Spinal cord (tissue), 10 donors: ENCODE results near the gene LYPD1. TPM values are rescaled to one million over a fixed set of nuclear protein-coding genes. Genes with fewer than 3 reads are reported as not detected.
A peak's percentile ranks its signal among the peaks of the same experiment; 100 is the strongest.

Source experiments
- DNase-seq, 6 donors: peaks; one replicate each; pipeline versions ENCODE4 v3.0.0 to v3.0.0-alpha.2; 2013 to 2015; ENCODE audit warnings: low spot score in 6 of 6, low read depth in 4 of 6
- H3K27ac ChIP-seq: one replicate; pipeline ENCODE4 v1.5.1; 2013; ENCODE audit warnings: low read depth, low read length, control low read depth
- H3K27me3 ChIP-seq: one replicate; pipeline ENCODE4 v1.6.1; 2013; ENCODE audit warnings: low read length; ENCODE audit not compliant: control insufficient read depth, insufficient read depth
- H3K36me3 ChIP-seq: one replicate; pipeline ENCODE4 v1.6.1; 2013; ENCODE audit warnings: low read length; ENCODE audit not compliant: control insufficient read depth, insufficient read depth
- H3K4me1 ChIP-seq: one replicate; pipeline ENCODE4 v1.6.1; 2013; ENCODE audit warnings: low read length; ENCODE audit not compliant: control insufficient read depth, insufficient read depth
- H3K4me3 ChIP-seq: one replicate; pipeline ENCODE4 v1.5.1; 2013; ENCODE audit warnings: low read depth, low read length, control low read depth
- H3K9me3 ChIP-seq: one replicate; pipeline ENCODE4 v1.6.1; 2013; ENCODE audit warnings: low read length; ENCODE audit not compliant: control insufficient read depth, insufficient read depth
- WGBS: methylation state at CpG from one replicate; pipeline ENCODE4 v1.1.5; 2013; ENCODE audit warnings: missing lambda C conversion rate; ENCODE audit not compliant: insufficient coverage; 5-methylcytosine and 5-hydroxymethylcytosine counted together
- polyA plus RNA-seq, 2 donors: library from polyadenylated mRNA; unstranded; fragments of 120-200 nt; gene quantifications; one replicate each; pipeline ENCODE4 v1.2.1, GENCODE V29; 2013; ENCODE audit not compliant: insufficient read length in 2 of 2
- total RNA-seq, 2 donors: library from RNA; depleted of rRNA in 1 of 2; stranded (reverse); fragments of 120-200 nt in 1 of 2; fragments of >200 nt in 1 of 2; gene quantifications; one replicate each; pipeline versions ENCODE4 v1.2.3 to v1.2.4, GENCODE V29; 2013 to 2014
- donor health status: healthy.

Gene LYPD1
- total and polyA plus RNA-seq, 4 donors = 50.9 to 158 (median 93.6) TPM

DNA sequence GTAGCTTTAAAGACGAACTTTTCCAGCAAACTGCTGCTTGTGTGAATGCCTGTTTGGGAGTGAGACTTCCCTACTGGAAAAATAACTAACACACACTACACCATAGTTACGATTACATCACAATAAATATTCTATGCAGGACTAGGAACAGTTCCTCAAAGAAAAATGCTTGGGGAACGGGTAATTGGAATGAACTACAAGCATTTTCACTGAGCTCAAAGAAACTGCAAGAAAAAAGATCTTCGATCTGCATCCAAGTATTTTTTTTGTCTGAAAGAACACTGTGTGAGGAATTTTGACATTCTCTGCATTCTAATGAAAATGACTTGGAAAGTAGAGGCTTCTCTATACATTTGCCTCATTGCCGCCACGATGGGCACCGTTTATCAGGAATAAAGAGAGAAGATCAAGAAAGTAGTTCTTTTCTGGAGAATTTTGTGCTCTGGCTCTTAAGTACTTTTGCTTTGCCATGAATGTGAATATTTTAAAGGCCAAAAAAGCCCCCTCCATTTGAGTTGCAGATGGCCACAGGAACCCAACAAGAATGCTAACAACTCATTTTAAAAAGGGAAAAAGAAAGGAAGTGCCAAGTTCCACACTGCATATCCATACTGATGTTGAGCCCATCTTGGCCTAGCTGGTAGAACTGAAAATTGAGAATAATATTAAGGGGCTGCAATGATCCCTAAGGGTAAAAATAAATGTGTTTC is 13.6 kb downstream of the LYPD1 start:
- Histone ChIP-seq H3K36me3 (peaks cover 8% of the 10 kb centered on the region), H3K4me3 (no peak overlapping the region), H3K27ac (peak overlapping the region; percentile 83), H3K9me3 (no peaks in the 10 kb centered on the region), H3K27me3 (no peaks in the 10 kb centered on the region), H3K4me1 (peaks cover 23% of the 10 kb centered on the region)
- DNase-seq = peak in 2 of 6 donors; percentile 47 to 74
- no CpG with 5 or more reads among the region's 7 CpGs for WGBS

DNA sequence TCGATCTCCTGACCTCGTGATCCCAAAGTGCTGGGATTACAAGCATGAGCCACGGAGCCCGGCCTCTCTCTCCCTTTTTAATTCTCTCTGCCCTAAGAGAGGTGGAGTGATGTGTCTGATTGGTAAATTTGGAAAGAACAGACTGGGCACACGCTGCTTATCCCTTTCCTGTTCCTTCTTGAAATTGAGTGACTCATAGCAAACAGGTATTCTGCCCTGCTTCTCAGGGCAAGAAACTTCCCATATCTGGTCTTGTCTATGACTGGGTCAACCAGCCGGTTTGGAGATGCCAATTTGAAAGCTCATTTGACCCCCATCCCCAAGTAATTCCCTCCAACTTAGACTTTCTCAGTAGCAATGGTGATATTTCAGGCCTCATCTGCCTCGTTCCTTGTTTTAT is 15.0 kb downstream of the LYPD1 start:
- no peaks in the 10 kb centered on the region for H3K9me3 ChIP-seq
- H3K4me3 ChIP-seq = no peak overlapping the region
- peak overlapping the region; percentile 49 for H3K27ac ChIP-seq
- H3K4me1 ChIP-seq = peaks cover 22% of the 10 kb centered on the region
- H3K27me3 ChIP-seq = no peaks in the 10 kb centered on the region
- H3K36me3 ChIP-seq = peaks cover 2% of the 10 kb centered on the region
- whole genome bisulfite sequencing = 100% methylated on average over 1 of the region's 7 CpGs
- DNase-seq = no peak

DNA sequence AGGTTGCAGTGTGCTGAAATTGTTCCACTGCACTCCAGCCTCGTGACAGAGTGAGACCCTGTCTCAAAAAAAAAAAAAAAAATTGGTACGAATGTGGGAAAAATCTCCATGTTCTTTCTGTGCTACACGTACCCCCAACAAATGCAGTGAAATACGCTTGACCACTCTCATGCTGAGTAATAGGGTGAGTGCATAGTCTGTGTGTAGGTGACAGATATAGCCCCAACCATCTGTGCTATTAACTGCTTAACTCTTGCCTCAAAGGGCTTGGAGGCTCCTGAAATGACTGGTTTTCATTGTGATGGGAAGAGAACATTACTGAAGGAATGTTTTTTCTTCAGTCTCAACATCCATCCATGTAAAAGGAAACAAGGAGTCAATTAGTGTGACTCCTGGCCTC is 15.7 kb downstream of the LYPD1 start:
- Histone ChIP-seq H3K27ac (no peak overlapping the region), H3K27me3 (no peaks in the 10 kb centered on the region), H3K36me3 (no peaks in the 10 kb centered on the region), H3K9me3 (no peaks in the 10 kb centered on the region), H3K4me3 (no peak overlapping the region), H3K4me1 (peaks cover 18% of the 10 kb centered on the region)
- WGBS = no CpG with 5 or more reads among the region's 4 CpGs
- no peak for DNase-seq

DNA sequence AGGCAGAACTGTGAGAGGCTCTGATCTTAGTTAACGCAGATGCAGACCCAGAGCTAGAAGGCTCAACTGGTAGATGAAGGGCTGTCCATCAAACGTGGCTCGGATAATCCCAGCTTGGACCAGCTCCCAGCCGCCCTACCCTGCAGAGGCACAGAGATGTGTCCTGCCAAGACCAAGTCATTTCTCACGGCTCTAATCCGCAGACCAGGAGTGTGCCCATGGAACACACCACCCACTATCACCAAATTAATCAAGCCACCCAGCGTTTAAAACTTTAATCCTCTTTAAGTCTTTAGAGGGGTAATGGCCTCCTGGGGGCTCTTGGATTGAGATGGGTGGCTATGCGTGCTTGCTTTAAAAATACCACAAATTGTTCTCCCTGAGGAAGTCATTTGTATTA is 17.5 kb downstream of the LYPD1 start:
- peak in 2 of 6 donors; percentile 44 to 71 for DNase-seq
- H3K27me3 ChIP-seq = no peaks in the 10 kb centered on the region
- no peaks in the 10 kb centered on the region for H3K9me3 ChIP-seq
- 40% methylated on average over 4 of the region's 8 CpGs for WGBS
- H3K4me3 ChIP-seq = no peak overlapping the region
- no peaks in the 10 kb centered on the region for H3K36me3 ChIP-seq
- peaks cover 20% of the 10 kb centered on the region for H3K4me1 ChIP-seq
- no peak overlapping the region for H3K27ac ChIP-seq

DNA sequence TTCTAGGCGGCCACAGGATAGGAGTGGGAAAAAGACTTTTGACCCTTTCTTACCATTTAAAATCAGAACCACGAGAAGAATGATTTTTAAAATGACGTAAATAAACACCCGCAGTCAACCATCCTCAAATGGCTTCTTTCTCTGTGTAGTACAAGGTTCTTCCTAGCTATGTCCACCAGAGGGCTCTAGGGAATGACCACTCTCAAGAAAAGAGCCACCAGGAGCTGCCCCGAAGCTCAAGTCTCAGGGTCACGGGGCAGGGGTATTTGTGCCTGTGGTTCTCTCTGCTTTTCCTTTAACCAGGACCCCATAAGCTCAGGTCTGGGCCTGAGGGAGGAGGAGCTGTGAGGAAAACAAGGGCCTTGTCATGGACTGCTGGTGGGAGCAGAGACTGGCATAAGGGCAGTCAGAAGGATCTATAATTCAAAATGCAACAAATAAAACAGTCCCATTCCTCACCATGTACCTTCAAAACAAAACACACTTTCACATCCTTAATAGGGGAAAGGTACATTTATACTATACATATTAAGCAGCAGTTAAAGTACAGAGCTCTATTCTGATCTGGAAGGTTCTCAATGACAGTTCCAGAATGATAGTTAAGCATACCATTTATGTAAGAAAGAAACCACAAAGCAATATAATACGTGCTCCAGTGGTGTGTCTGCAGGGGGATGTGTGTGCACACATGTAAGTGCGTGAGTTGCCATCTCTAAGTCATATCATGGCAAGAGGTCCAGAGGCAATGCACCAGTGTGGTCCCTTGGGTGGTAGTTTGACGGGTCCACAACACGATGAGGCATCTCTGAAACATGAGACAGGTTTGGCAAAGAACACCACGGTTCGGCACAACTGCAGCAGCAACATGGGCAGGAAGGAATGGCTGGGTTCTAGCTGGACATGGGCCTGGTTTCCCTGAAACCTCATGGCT is 18.6 kb downstream of the LYPD1 start:
- Histone ChIP-seq H3K4me3 (no peak overlapping the region), H3K36me3 (no peaks in the 10 kb centered on the region), H3K4me1 (peaks cover 24% of the 10 kb centered on the region), H3K9me3 (no peaks in the 10 kb centered on the region), H3K27ac (no peak overlapping the region), H3K27me3 (no peaks in the 10 kb centered on the region)
- 73% methylated on average over 7 of the region's 12 CpGs for WGBS
- peak in 2 of 6 donors; percentile 50 to 77 for DNase-seq

DNA sequence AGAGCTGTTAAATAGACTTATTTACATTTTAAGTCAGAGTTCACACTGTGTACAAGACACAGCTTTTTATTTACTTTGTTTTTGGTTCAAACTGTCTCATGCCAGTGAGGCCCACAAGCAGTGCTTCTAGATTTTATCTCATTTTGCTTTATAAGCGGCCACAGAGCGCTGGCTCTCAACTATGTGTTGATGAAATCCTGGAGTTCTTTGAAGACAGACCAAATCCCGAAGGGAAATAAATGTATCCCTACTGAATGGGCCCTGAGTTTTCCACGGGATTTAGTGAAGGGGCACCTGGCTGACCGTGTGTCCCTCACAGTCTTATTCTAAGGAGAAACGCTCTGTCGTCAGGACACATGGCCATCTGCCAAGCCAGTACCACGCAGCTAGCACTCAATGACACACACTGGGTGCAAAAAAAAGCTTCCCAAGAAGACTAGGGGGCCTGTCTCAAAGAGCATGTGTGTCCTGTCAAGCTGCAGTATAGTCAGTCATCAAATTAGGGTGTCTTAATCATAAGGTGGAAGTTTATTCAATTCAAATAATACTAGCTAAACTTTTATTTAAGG is 23.4 kb downstream of the LYPD1 start:
- H3K4me1 ChIP-seq = peaks cover 23% of the 10 kb centered on the region

DNA sequence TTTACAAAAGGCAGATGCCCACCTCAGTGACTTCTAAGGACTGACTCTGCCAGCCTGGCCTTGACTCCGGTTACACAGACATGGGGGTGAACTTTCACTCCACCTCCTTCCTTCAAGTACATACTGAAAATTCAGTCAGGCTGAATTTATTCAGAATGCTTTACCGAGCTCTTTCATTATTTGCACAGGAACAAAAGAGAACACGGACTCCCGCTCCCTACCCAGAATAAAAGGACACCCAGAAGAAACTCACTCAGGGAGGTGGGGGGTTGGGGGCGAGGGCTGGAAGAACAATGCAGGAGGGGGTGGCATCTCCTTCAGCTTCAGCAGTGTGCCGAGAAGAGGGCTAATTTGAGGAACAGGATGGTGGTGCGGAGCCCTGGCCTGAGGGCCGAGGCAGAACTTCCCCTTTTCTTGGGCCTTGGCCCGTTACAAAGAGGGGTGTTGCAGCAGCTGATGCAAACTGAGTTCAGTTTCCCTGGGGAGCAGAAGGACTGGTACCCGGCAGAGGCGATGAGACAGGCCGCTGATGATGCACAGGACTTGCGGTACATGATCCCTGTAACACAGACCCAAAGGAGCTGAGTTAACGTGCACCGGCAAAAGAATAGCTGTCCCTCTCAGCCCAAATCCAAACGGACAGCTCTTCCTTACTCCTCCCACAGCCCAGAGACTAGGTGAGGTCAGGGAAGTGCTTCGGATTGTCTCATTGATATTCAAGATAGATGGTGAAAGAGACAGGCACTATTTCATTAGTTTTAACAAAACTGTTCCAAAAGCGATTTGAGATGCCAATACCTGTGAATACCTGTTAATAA is 24.1 kb downstream of the LYPD1 start:
- DNase-seq = no peak
- WGBS = 48% methylated on average over 10 of the region's 18 CpGs
- H3K4me3 ChIP-seq = no peak overlapping the region

More for the DNA sequence above, 23.4 kb downstream of the LYPD1 start:
- Histone ChIP-seq H3K4me3 (no peak overlapping the region), H3K27ac (peak overlapping the region; percentile 8), H3K36me3 (peaks cover 15% of the 10 kb centered on the region), H3K27me3 (no peaks in the 10 kb centered on the region), H3K9me3 (no peaks in the 10 kb centered on the region)
- 35% methylated on average over 6 of the region's 8 CpGs for WGBS
- DNase-seq = peak in 1 of 6 donors; percentile 51

DNA sequence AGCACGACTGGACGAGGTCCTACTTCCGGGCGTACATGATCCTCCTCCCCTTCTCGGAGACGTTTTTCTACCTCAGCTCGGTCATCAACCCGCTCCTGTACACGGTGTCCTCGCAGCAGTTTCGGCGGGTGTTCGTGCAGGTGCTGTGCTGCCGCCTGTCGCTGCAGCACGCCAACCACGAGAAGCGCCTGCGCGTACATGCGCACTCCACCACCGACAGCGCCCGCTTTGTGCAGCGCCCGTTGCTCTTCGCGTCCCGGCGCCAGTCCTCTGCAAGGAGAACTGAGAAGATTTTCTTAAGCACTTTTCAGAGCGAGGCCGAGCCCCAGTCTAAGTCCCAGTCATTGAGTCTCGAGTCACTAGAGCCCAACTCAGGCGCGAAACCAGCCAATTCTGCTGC is 24.8 kb downstream of the LYPD1 start:
- Histone ChIP-seq H3K36me3 (peaks cover 15% of the 10 kb centered on the region), H3K4me3 (no peak overlapping the region), H3K4me1 (peaks cover 22% of the 10 kb centered on the region), H3K27ac (peak overlapping the region; percentile 3), H3K27me3 (no peaks in the 10 kb centered on the region), H3K9me3 (no peaks in the 10 kb centered on the region)
- 72% methylated on average over 35 of the region's 35 CpGs for WGBS
- DNase-seq = peak in 1 of 6 donors; percentile 57

More for the DNA sequence above, 24.1 kb downstream of the LYPD1 start:
- H3K9me3 ChIP-seq = no peaks in the 10 kb centered on the region
- H3K27ac ChIP-seq = peak overlapping the region; percentile 3
- H3K4me1 ChIP-seq = peaks cover 22% of the 10 kb centered on the region
- no peaks in the 10 kb centered on the region for H3K27me3 ChIP-seq
- peaks cover 15% of the 10 kb centered on the region for H3K36me3 ChIP-seq

DNA sequence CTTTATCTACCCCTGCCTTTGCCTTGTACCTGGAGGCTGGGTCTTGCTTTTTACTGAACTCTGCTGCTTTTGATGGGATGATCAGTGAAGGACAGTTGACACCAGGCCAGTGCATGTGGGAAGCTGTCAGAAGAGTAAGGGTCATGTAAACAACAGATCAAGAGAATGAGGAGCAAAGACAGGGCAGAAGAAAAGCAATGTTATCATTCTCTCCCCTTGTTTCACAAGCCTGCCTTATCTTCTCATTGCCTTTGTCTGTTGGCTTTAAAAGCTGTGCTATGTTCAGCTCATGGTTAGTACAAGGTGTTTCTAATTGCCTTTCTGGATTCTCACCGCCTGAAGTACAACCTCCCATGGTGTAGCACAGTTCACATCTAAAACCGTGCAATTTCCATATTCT is 27.6 kb downstream of the LYPD1 start:
- no peak overlapping the region for H3K4me3 ChIP-seq
- no peaks in the 10 kb centered on the region for H3K27me3 ChIP-seq
- H3K4me1 ChIP-seq = peaks cover 18% of the 10 kb centered on the region
- H3K9me3 ChIP-seq = no peaks in the 10 kb centered on the region
- no peak overlapping the region for H3K27ac ChIP-seq
- DNase-seq = no peak
- no CpG with 5 or more reads among the region's 2 CpGs for WGBS
- peaks cover 15% of the 10 kb centered on the region for H3K36me3 ChIP-seq
